Testis (tissue), 2 donors: Measurements from ENCODE around the gene SHE.

Experiments used
- CTCF ChIP-seq, 3 experiments: fragments of 450-650 bp in 2 of 3; fragments of 200-600 bp in 1 of 3; sonication (generic) in 1 of 3; IDR thresholded peaks; one replicate each; pipeline ENCODE4 v1.5.1; 2016 to 2019; ENCODE audit warnings: antibody characterized with exemption in 3 of 3, mild to moderate bottlenecking in 2 of 3, moderate library complexity in 1 of 3
- POLR2A ChIP-seq: fragments of 450-650 bp; IDR thresholded peaks from one replicate; pipeline ENCODE4 v1.6.1; 2017; ENCODE audit warnings: antibody characterized with exemption, mild to moderate bottlenecking, moderate library complexity

GRCh38 chr1:154453574-154454352, 48.4 kb downstream of the SHE start:
- TF ChIP-seq CTCF (IDR thresholded peaks at IDR 0.05) (no peak), POLR2A (no peak)
